Measurements from ENCODE around the gene GUCA1C.

DNA sequence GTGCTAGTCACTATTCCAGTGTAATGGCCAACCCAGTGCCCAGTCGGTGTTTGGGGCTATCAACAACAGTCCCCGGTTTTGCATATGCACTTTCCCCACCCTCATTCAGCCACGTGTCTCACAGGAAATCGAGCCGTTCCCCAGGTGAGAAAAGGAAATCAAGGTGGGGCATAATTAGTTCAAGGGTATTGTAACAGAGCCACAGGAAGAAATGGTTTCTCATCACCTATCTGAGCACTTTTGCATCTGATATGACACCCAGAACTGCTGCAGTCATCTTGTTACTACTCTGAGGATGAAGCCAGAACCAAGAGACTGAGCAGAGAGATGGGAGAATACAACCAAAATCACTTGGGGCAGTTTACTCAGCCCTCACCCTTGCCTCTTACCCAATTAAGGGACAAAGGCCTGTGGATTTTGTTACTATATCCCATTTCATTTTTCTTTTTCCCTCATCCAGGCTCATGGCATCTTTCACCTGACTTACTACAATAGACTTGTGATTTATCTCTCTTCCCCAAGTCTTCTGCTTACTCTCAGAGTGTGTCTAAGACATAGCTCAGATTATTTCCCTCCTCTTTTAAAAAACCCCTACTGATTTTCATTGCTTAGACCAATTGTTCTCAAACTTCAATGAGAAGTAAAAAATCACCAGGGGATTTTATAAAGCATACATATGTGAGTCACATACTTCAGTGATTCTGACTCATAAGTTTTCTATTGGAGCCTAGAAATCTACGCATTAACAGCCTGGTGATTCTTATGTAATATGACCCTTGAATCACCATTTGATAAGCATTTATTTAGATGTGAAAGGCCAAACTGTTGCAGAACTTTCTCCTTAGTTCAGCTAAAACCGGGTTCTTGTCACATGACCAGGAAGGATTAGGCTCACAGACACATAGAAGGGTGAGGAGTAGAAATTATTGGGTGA is 90.5 kb downstream of the GUCA1C start:
- TF ChIP-seq, protein P1, sequence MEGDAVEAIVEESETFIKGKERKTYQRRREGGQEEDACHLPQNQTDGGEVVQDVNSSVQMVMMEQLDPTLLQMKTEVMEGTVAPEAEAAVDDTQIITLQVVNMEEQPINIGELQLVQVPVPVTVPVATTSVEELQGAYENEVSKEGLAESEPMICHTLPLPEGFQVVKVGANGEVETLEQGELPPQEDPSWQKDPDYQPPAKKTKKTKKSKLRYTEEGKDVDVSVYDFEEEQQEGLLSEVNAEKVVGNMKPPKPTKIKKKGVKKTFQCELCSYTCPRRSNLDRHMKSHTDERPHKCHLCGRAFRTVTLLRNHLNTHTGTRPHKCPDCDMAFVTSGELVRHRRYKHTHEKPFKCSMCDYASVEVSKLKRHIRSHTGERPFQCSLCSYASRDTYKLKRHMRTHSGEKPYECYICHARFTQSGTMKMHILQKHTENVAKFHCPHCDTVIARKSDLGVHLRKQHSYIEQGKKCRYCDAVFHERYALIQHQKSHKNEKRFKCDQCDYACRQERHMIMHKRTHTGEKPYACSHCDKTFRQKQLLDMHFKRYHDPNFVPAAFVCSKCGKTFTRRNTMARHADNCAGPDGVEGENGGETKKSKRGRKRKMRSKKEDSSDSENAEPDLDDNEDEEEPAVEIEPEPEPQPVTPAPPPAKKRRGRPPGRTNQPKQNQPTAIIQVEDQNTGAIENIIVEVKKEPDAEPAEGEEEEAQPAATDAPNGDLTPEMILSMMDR (IDR thresholded peaks at IDR 0.05): no peak
- TF ChIP-seq ETV6 (CRISPR knock-in tag; IDR thresholded peaks at IDR 0.05) (no peak), CREM (CRISPR knock-in tag; IDR thresholded peaks at IDR 0.05) (no peak)

Measured in WTC11 (cell line).